Muscle layer of colon (tissue), 2 donors: ENCODE results near the gene CALML4.

ENCODE experiments used
- H3K27ac ChIP-seq: one replicate; pipeline ENCODE4 v1.7.0; 2013; ENCODE audit warnings: low read depth, mild to moderate bottlenecking, low read length, moderate library complexity
- H3K27me3 ChIP-seq, 2 donors: one replicate each; pipeline ENCODE4 v1.7.0; 2013; ENCODE audit warnings: low read length in 2 of 2, mild to moderate bottlenecking in 2 of 2; ENCODE audit not compliant: insufficient read depth in 2 of 2, control insufficient read depth in 1 of 2
- H3K36me3 ChIP-seq: one replicate; pipeline ENCODE4 v1.7.0; 2013; ENCODE audit warnings: mild to moderate bottlenecking, low read length; ENCODE audit not compliant: insufficient read depth
- H3K4me1 ChIP-seq: one replicate; pipeline ENCODE4 v1.7.0; 2013; ENCODE audit warnings: mild to moderate bottlenecking, low read length; ENCODE audit not compliant: insufficient read depth
- H3K4me3 ChIP-seq, 2 donors: one replicate each; pipeline ENCODE4 v1.7.0; 2013; ENCODE audit warnings: low read length in 2 of 2, low read depth in 1 of 2, mild to moderate bottlenecking in 1 of 2, moderate library complexity in 1 of 2
- H3K9ac ChIP-seq: one replicate; pipeline ENCODE4 v1.7.0; 2013; ENCODE audit warnings: low read length
- H3K9me3 ChIP-seq: one replicate; pipeline ENCODE4 v1.7.0; 2013; ENCODE audit warnings: mild to moderate bottlenecking, low read length
- donor health status: abdominal sarcoma.
- donor health status: Adenocarcinoma of cecum.

Gene CALML4

GRCh38 chr15:68150187-68150586 lies 54.9 kb downstream of the CALML4 start:
- Histone ChIP-seq H3K9me3 (no peaks in the 10 kb centered on the region), H3K27ac (no peak overlapping the region), H3K27me3 (no peaks in the 10 kb centered on the region), H3K36me3 (peaks cover 16% of the 10 kb centered on the region), H3K4me1 (peaks cover 12% of the 10 kb centered on the region), H3K9ac (no peak overlapping the region), H3K4me3 (no peak overlapping the region)

GRCh38 chr15:68149059-68149458 lies 56.1 kb downstream of the CALML4 start:
- Histone ChIP-seq H3K27ac (no peak overlapping the region), H3K9me3 (no peaks in the 10 kb centered on the region), H3K36me3 (peaks cover 9% of the 10 kb centered on the region), H3K27me3 (no peaks in the 10 kb centered on the region), H3K4me3 (no peak overlapping the region), H3K4me1 (peaks cover under 1% of the 10 kb centered on the region), H3K9ac (no peak overlapping the region)

- Histone ChIP-seq H3K9ac (no peak overlapping the region), H3K36me3 (peaks cover 7% of the 10 kb centered on the region), H3K27me3 (no peaks in the 10 kb centered on the region), H3K4me1 (no peaks in the 10 kb centered on the region), H3K27ac (no peak overlapping the region), H3K9me3 (no peaks in the 10 kb centered on the region), H3K4me3 (no peak overlapping the region)
These were observed 57.1 kb downstream of the CALML4 start for GRCh38 chr15:68148039-68148438.

GRCh38 chr15:68145706-68146105 lies 59.4 kb downstream of the CALML4 start:
- no peak overlapping the region for H3K27ac ChIP-seq
- H3K9me3 ChIP-seq = no peaks in the 10 kb centered on the region
- no peak overlapping the region for H3K4me3 ChIP-seq
- peaks cover 12% of the 10 kb centered on the region for H3K36me3 ChIP-seq
- H3K9ac ChIP-seq = no peak overlapping the region
- H3K4me1 ChIP-seq = no peaks in the 10 kb centered on the region
- no peaks in the 10 kb centered on the region for H3K27me3 ChIP-seq

GRCh38 chr15:68143785-68144184 lies 61.3 kb downstream of the CALML4 start:
- Histone ChIP-seq H3K9me3 (no peaks in the 10 kb centered on the region), H3K36me3 (peaks cover 12% of the 10 kb centered on the region), H3K27ac (no peak overlapping the region), H3K4me1 (no peaks in the 10 kb centered on the region), H3K27me3 (no peaks in the 10 kb centered on the region), H3K4me3 (no peak overlapping the region), H3K9ac (no peak overlapping the region)

GRCh38 chr15:68143129-68143528 lies 62.0 kb downstream of the CALML4 start:
- H3K4me1 ChIP-seq = no peaks in the 10 kb centered on the region
- no peak overlapping the region for H3K27ac ChIP-seq
- no peaks in the 10 kb centered on the region for H3K9me3 ChIP-seq
- peaks cover 12% of the 10 kb centered on the region for H3K36me3 ChIP-seq
- no peak overlapping the region for H3K9ac ChIP-seq
- no peaks in the 10 kb centered on the region for H3K27me3 ChIP-seq
- no peak overlapping the region for H3K4me3 ChIP-seq
